H1 (cell line): ENCODE results near the gene MIOX. TPM values are rescaled to one million over a fixed set of nuclear protein-coding genes. Genes with fewer than 3 reads are reported as not detected.

Experiments used
- CTCF ChIA-PET: fragments of 300-600 bp; sonication (Branson Sonifier 250); formaldehyde crosslinking; loops from one replicate; lab custom pipeline; 2021; ENCODE audit not compliant: partially characterized antibody; lab: Charles Lee
- POLR2A ChIA-PET: fragments of 300-600 bp; sonication (Branson Sonifier 250); formaldehyde crosslinking; loops from one replicate; lab custom pipeline; 2021; ENCODE audit warnings: inconsistent platforms; ENCODE audit not compliant: partially characterized antibody; lab: Charles Lee
- DNase-seq, 2 experiments: peaks; one replicate each; pipeline versions ENCODE4 v3.0.0 to v3.0.0-alpha.2; 2010 to 2022; ENCODE audit warnings: low spot score in 2 of 2, low read depth in 1 of 2, mixed read lengths in 1 of 2
- FAIRE-seq: peaks from 2 replicates; lab custom pipeline; 2011; peaks lifted over from hg19 to GRCh38; lab: Jason Lieb, UNC
- H2AFZ ChIP-seq: 2 replicates; pipeline ENCODE4 v1.8.1; 2012; ENCODE audit warnings: low read length, inconsistent platforms
- H2AK5ac ChIP-seq: 2 replicates; pipeline ENCODE4 v1.6.1; 2013; ENCODE audit warnings: low read depth, low read length
- H2BK120ac ChIP-seq: replicated peaks from 2 replicates; pipeline ENCODE3; 2013; ENCODE audit warnings: low read depth, low read length, inconsistent platforms
- H2BK12ac ChIP-seq: 2 replicates; pipeline ENCODE4 v1.6.1; 2013; ENCODE audit warnings: low read depth, low read length
- H2BK15ac ChIP-seq: 2 replicates; pipeline ENCODE4 v1.6.1; 2013; ENCODE audit warnings: low read length
- H2BK20ac ChIP-seq: 2 replicates; pipeline ENCODE4 v1.6.1; 2013; ENCODE audit warnings: low read length
- H2BK5ac ChIP-seq: 2 replicates; pipeline ENCODE4 v1.6.1; 2013; ENCODE audit warnings: low read depth, low read length
- H3K14ac ChIP-seq: 2 replicates; pipeline ENCODE4 v1.6.1; 2013; ENCODE audit warnings: inconsistent platforms; ENCODE audit not compliant: insufficient read length
- H3K18ac ChIP-seq: 2 replicates; pipeline ENCODE4 v1.6.1; 2013; ENCODE audit warnings: low read length; ENCODE audit errors: extremely low read depth
- H3K23ac ChIP-seq: 2 replicates; pipeline ENCODE4 v1.6.1; 2013; ENCODE audit warnings: inconsistent platforms; ENCODE audit not compliant: insufficient read length
- H3K23me2 ChIP-seq: 2 replicates; pipeline ENCODE4 v1.6.1; 2013; ENCODE audit warnings: low read depth, low read length
- H3K27ac ChIP-seq: 2 replicates; pipeline ENCODE4 v1.6.1; 2011; ENCODE audit warnings: low read depth, low read length, inconsistent platforms
- H3K27me3 ChIP-seq, 4 experiments: replicated peaks in 1 of 4; 1 replicate in 1 of 4; 2 replicates in 3 of 4; pipeline versions ENCODE4 v1.6.1 to v1.8.1; 2011 to 2013; ENCODE audit warnings: low read length in 3 of 4, mild to moderate bottlenecking in 3 of 4, inconsistent platforms in 2 of 4, mixed read lengths in 2 of 4, moderate library complexity in 1 of 4; ENCODE audit not compliant: control insufficient read depth in 3 of 4, insufficient read depth in 3 of 4; ENCODE audit errors: extremely low read depth in 1 of 4
- H3K36me3 ChIP-seq, 4 experiments: 2 replicates each; pipeline versions ENCODE4 v1.6.1 to v1.8.1; 2011 to 2013; ENCODE audit warnings: mild to moderate bottlenecking in 4 of 4, low read length in 3 of 4, moderate library complexity in 2 of 4, control low read depth in 1 of 4, inconsistent platforms in 1 of 4; ENCODE audit not compliant: insufficient read depth in 4 of 4, control insufficient read depth in 2 of 4
- H3K4ac ChIP-seq: replicated peaks from 2 replicates; pipeline ENCODE3; 2013; ENCODE audit warnings: low read length, low read depth, mixed read lengths, inconsistent platforms; ENCODE audit not compliant: insufficient read length
- H3K4me1 ChIP-seq, 4 experiments: replicated peaks in 1 of 4; 1 replicate in 1 of 4; 2 replicates in 3 of 4; pipeline versions ENCODE4 v1.6.1 to v1.8.1; 2011 to 2013; ENCODE audit warnings: low read length in 3 of 4, inconsistent platforms in 2 of 4, mixed read lengths in 1 of 4; ENCODE audit not compliant: insufficient read depth in 4 of 4, control insufficient read depth in 3 of 4
- H3K4me2 ChIP-seq, 2 experiments: 2 replicates each; pipeline versions ENCODE4 v1.6.1 to v1.8.1; 2011 to 2013; ENCODE audit warnings: low read depth in 2 of 2, low read length in 2 of 2, control low read depth in 1 of 2, inconsistent platforms in 1 of 2, mild to moderate bottlenecking in 1 of 2; ENCODE audit not compliant: insufficient read depth in 1 of 2
- H3K4me3 ChIP-seq, 4 experiments: fragments of 200-600, 300-600 bp in 1 of 4; sonication (generic), shearing (Covaris generic), sonication (Bioruptor Twin) in 1 of 4; 2 replicates each; pipeline versions ENCODE4 v1.5.1 to v1.8.1; 2011 to 2016; ENCODE audit warnings: low read length in 4 of 4, low read depth in 3 of 4, control low read depth in 2 of 4, inconsistent platforms in 2 of 4, mild to moderate bottlenecking in 2 of 4, mixed read lengths in 1 of 4, moderate library complexity in 1 of 4; ENCODE audit not compliant: insufficient read depth in 2 of 4; ENCODE audit errors: extremely low read depth in 1 of 4
- H3K56ac ChIP-seq: replicated peaks from 2 replicates; pipeline ENCODE3; 2013; ENCODE audit warnings: low read depth, mild to moderate bottlenecking, mixed read lengths, low read length, inconsistent platforms; ENCODE audit not compliant: insufficient read length
- H3K79me1 ChIP-seq: 2 replicates; pipeline ENCODE4 v1.6.1; 2013; ENCODE audit warnings: low read depth, low read length, control low read depth
- H3K79me2 ChIP-seq, 2 experiments: 2 replicates each; pipeline versions ENCODE4 v1.6.1 to v1.8.1; 2012 to 2013; ENCODE audit warnings: low read length in 2 of 2, mild to moderate bottlenecking in 2 of 2, inconsistent platforms in 1 of 2; ENCODE audit not compliant: insufficient read depth in 2 of 2, control insufficient read depth in 1 of 2
- H3K9ac ChIP-seq, 4 experiments: replicated peaks in 1 of 4; 1 replicate in 1 of 4; 2 replicates in 3 of 4; pipeline versions ENCODE4 v1.6.1 to v1.8.1; 2011 to 2013; ENCODE audit warnings: low read depth in 3 of 4, low read length in 3 of 4, control low read depth in 2 of 4, mild to moderate bottlenecking in 2 of 4, moderate library complexity in 2 of 4, inconsistent platforms in 1 of 4; ENCODE audit errors: extremely low read depth in 1 of 4
- H3K9me3 ChIP-seq, 2 experiments: 2 replicates each; pipeline versions ENCODE4 v1.6.1 to v1.8.1; 2012 to 2013; ENCODE audit warnings: mild to moderate bottlenecking in 2 of 2, moderate library complexity in 2 of 2, control low read depth in 1 of 2, inconsistent platforms in 1 of 2, low read depth in 1 of 2, low read length in 1 of 2, mixed read lengths in 1 of 2; ENCODE audit not compliant: insufficient read depth in 2 of 2
- H4K20me1 ChIP-seq, 2 experiments: replicated peaks in 1 of 2; 2 replicates each; pipeline versions ENCODE3 to v1.8.1; 2011 to 2013; ENCODE audit warnings: inconsistent platforms in 2 of 2, low read length in 2 of 2, mild to moderate bottlenecking in 1 of 2; ENCODE audit not compliant: insufficient read depth in 2 of 2, control insufficient read depth in 1 of 2
- H4K5ac ChIP-seq: 2 replicates; pipeline ENCODE4 v1.6.1; 2013; ENCODE audit warnings: low read length, low read depth, mixed read lengths, inconsistent platforms; ENCODE audit not compliant: insufficient read length
- H4K8ac ChIP-seq: 2 replicates; pipeline ENCODE4 v1.8.0; 2013; ENCODE audit warnings: mild to moderate bottlenecking, moderate library complexity, low read length, inconsistent platforms; ENCODE audit not compliant: insufficient read depth; ENCODE audit errors: extremely low read depth
- H4K91ac ChIP-seq: replicated peaks from 2 replicates; pipeline ENCODE3; 2013; ENCODE audit warnings: low read length, mixed read lengths, inconsistent platforms; ENCODE audit not compliant: insufficient read length
- CBX8 ChIP-seq: fragments of 300-800, 300-1000 bp; sonication (generic); IDR thresholded peaks from 2 replicates; pipeline ENCODE4 v1.7.1; 2016; ENCODE audit warnings: low read depth, low read length, borderline replicate concordance
- CHD2 ChIP-seq: IDR thresholded peaks from 2 replicates; pipeline ENCODE4 v1.6.1; 2012; ENCODE audit warnings: low read length, improper control_type of control experiment
- CREB1 ChIP-seq: IDR thresholded peaks from 2 replicates; pipeline ENCODE4 v1.6.1; 2012; ENCODE audit warnings: inconsistent platforms
- EP300 ChIP-seq, 2 experiments: IDR thresholded peaks; 1 replicate in 1 of 2; 2 replicates in 1 of 2; pipeline ENCODE4 v1.6.1; 2011 to 2012; ENCODE audit warnings: low read depth in 2 of 2, low read length in 2 of 2, mild to moderate bottlenecking in 2 of 2, borderline replicate concordance in 1 of 2, inconsistent platforms in 1 of 2, moderate library complexity in 1 of 2
- HDAC6 ChIP-seq: IDR thresholded peaks from one replicate; pipeline ENCODE4 v1.7.1; 2012; ENCODE audit warnings: low read depth, mild to moderate bottlenecking, inconsistent platforms, low read length, moderate library complexity
- JUN ChIP-seq: IDR thresholded peaks from 2 replicates; pipeline ENCODE4 v1.6.1; 2011; ENCODE audit warnings: low read depth, mild to moderate bottlenecking, improper control_type of control experiment, low read length
- MAFK ChIP-seq: IDR thresholded peaks from 2 replicates; pipeline ENCODE4 v1.6.1; 2012; ENCODE audit warnings: low read depth, mild to moderate bottlenecking, improper control_type of control experiment, low read length
- RBBP5 ChIP-seq: IDR thresholded peaks from 2 replicates; pipeline ENCODE4 v1.7.1; 2012; ENCODE audit warnings: low read depth, mild to moderate bottlenecking, inconsistent platforms, low read length, moderate library complexity, borderline replicate concordance
- SP4 ChIP-seq: IDR thresholded peaks from 2 replicates; pipeline ENCODE4 v1.6.1; 2012; ENCODE audit warnings: low read length, inconsistent platforms
- WGBS, 2 experiments: shearing (Covaris generic) in 1 of 2; methylation state at CpG; one replicate each; pipeline versions ENCODE4 v1.1.6 to v1.1.7; 2013 to 2015; ENCODE audit warnings: low lambda C conversion rate in 2 of 2, mixed read lengths in 2 of 2, inconsistent platforms in 1 of 2, low coverage in 1 of 2, missing lambda C conversion rate in 1 of 2; ENCODE audit not compliant: insufficient replicate concordance in 2 of 2, insufficient coverage in 1 of 2, insufficient read length in 1 of 2; ENCODE audit errors: extremely low coverage in 1 of 2, missing lambda C conversion rate in 1 of 2; 5-methylcytosine and 5-hydroxymethylcytosine counted together
- polyA plus RNA-seq, 7 experiments: library from polyadenylated mRNA; depleted of rRNA in 3 of 7; stranded (reverse) in 5 of 7; unstranded in 2 of 7; fragments of >200 nt in 5 of 7; fragments of 200-250 nt in 2 of 7; gene quantifications; 1 replicate in 5 of 7; 2 replicates in 1 of 7; 4 replicates in 1 of 7; pipeline versions ENCODE4 v1.2.1 to v1.2.3, GENCODE V29; 2011 to 2013; ENCODE audit warnings: missing spikeins in 2 of 7, mixed read lengths in 2 of 7
- total RNA-seq: library from RNA; stranded (reverse); fragmentation: NEBNext Ultra II Directional; extraction: Animal tissue kit (Norgen Biotek cat#: 25700); gene quantifications from 2 replicates; pipeline ENCODE4 v1.2.1, GENCODE V29; 2021
- TF ChIP-seq, protein P1 (sequence below), 3 experiments: IDR thresholded peaks; 1 replicate in 2 of 3; 2 replicates in 1 of 3; pipeline versions ENCODE4 v1.5.1 to v1.6.1; 2011; ENCODE audit warnings: low read length in 3 of 3, mild to moderate bottlenecking in 3 of 3, inconsistent platforms in 2 of 3, low read depth in 1 of 3, moderate library complexity in 1 of 3; ENCODE audit not compliant: insufficient read depth in 1 of 3; ENCODE audit errors: control extremely low read depth in 1 of 3
- TF ChIP-seq, protein P2 (sequence below): IDR thresholded peaks from 2 replicates; pipeline ENCODE4 v1.6.1; 2012; ENCODE audit warnings: inconsistent platforms

Gene MIOX
- total and polyA plus RNA-seq, 2 of the 8 experiments (the other 6 are each of a cell fraction or from before 2014, with no cell fraction given), result 0.30 to 0.32 TPM

DNA sequence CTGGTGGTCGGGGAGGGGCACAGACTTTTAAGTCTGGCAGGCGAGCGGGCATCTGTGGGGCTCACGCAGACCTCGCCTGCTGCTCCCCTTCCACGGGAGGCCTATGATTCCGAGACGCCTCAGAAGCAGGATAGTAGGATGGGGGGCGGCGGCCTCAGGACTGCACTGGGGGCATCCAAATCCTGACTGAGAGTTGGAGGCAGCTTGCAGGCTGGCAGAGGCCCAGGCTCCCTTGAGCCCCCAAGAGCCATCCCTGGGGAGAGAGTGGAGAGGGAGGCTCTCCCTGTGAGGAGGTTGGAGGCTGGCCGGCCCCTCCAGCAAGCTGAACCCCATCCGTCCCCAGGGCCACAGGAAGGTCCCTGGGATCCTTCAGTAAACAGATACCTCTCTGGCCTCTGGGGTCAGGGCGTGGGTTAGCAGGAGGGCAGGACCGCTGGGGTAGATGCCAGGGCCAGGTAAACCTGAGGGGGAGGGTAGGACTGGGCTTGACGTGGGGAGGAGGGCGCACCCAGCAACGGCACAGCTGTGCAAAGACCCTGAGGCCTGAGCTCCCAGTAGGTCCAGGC is 45.1 kb upstream of the MIOX start:
- no peak overlapping the region for H3K56ac ChIP-seq
- no peaks in the 10 kb centered on the region for H3K23me2 ChIP-seq
- no peak overlapping the region for H4K91ac ChIP-seq
- no peak overlapping the region for H2BK5ac ChIP-seq
- H3K23ac ChIP-seq, result no peak overlapping the region
- no peak overlapping the region for H3K18ac ChIP-seq
- WGBS, 2 experiments, result 91% methylated on average over 14 of the region's 17 CpGs; no CpG with 5 or more reads in 1 of the 2 experiments
- no peak overlapping the region for H2AFZ ChIP-seq
- H2BK12ac ChIP-seq, result no peak overlapping the region
- ChIA-PET CTCF (interaction anchor here (0.9 to 2.8 kb wide), 3 partner anchors 10 to 57 kb away, joined by 3 to 22 read pairs (median 4); no protein-coding TSS in a partner anchor), POLR2A (interaction anchor here (0.9 to 2.8 kb wide), 6 partner anchors 11 to 196 kb away, joined by 3 to 9 read pairs (median 4); partner anchors contain the start of gene SCO2)
- no peaks in the 10 kb centered on the region for H3K79me1 ChIP-seq
- DNase-seq, result no peak
- no peaks in the 10 kb centered on the region for H3K9me3 ChIP-seq
- H3K27ac ChIP-seq, result no peak overlapping the region
- H4K5ac ChIP-seq, result no peak overlapping the region
- no peak overlapping the region for H3K4ac ChIP-seq
- no peaks in the 10 kb centered on the region for H3K79me2 ChIP-seq
- no peak overlapping the region for H2BK120ac ChIP-seq
- no peak for FAIRE-seq
- H3K14ac ChIP-seq, result no peak overlapping the region
- no peak overlapping the region for H2BK20ac ChIP-seq
- peaks cover 5 to 29% (median 16%) of the 10 kb centered on the region in 4 experiments for H3K36me3 ChIP-seq
- H3K27me3 ChIP-seq, result no peaks in the 10 kb centered on the region
- H4K20me1 ChIP-seq, result peaks cover 11 to 20% of the 10 kb centered on the region in 2 experiments
- no peak overlapping the region for H2BK15ac ChIP-seq
- no peak overlapping the region for H3K4me2 ChIP-seq
- H2AK5ac ChIP-seq, result no peak overlapping the region
- peaks cover 0 to 9% (median 4%) of the 10 kb centered on the region in 4 experiments; a peak in 5 of 7 replicates for H3K4me1 ChIP-seq
- no peak overlapping the region for H3K9ac ChIP-seq
- no peak overlapping the region for H4K8ac ChIP-seq
- no peak overlapping the region for H3K4me3 ChIP-seq
- TF ChIP-seq CREB1 (no peak), CHD2 (no peak), CBX8 (no peak), RBBP5 (no peak), EP300 (IDR thresholded peaks at IDR 0.05; ENCODE audit: borderline replicate concordance in 1 of 2, low read depth in 2 of 2, low read length in 2 of 2) (no peak), SP4 (no peak), JUN (no peak), HDAC6 (no peak), MAFK (no peak)
- TF ChIP-seq, protein P1, sequence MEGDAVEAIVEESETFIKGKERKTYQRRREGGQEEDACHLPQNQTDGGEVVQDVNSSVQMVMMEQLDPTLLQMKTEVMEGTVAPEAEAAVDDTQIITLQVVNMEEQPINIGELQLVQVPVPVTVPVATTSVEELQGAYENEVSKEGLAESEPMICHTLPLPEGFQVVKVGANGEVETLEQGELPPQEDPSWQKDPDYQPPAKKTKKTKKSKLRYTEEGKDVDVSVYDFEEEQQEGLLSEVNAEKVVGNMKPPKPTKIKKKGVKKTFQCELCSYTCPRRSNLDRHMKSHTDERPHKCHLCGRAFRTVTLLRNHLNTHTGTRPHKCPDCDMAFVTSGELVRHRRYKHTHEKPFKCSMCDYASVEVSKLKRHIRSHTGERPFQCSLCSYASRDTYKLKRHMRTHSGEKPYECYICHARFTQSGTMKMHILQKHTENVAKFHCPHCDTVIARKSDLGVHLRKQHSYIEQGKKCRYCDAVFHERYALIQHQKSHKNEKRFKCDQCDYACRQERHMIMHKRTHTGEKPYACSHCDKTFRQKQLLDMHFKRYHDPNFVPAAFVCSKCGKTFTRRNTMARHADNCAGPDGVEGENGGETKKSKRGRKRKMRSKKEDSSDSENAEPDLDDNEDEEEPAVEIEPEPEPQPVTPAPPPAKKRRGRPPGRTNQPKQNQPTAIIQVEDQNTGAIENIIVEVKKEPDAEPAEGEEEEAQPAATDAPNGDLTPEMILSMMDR (IDR thresholded peaks at IDR 0.05; ENCODE audit: control extremely low read depth in 1 of 3, insufficient read depth in 1 of 3, low read depth in 1 of 3, low read length in 3 of 3), result no peak
- TF ChIP-seq, protein P2, sequence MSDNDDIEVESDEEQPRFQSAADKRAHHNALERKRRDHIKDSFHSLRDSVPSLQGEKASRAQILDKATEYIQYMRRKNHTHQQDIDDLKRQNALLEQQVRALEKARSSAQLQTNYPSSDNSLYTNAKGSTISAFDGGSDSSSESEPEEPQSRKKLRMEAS, result no peak
